GM13977 (cell line): ENCODE measurements around the gene ERCC6L2.
A peak's percentile ranks its signal among the peaks of the same experiment; 100 is the strongest.

Source experiments
- DNase-seq: peaks from one replicate; pipeline ENCODE4 v3.0.0; 2012; ENCODE audit warnings: low spot score
- CTCF ChIP-seq: IDR thresholded peaks from 2 replicates; pipeline ENCODE4 v1.5.1; 2012; ENCODE audit warnings: mild to moderate bottlenecking, control low read depth; ENCODE audit not compliant: insufficient read depth; ENCODE audit errors: extremely low read depth, missing control alignments
- in situ Hi-C: fragments of 300-500 bp; cut with MboI; formaldehyde crosslinking; loops from one replicate; pipeline ENCODE4 v1.12.0; 2022; ENCODE audit warnings: low sequenced_read_pairs, low pct_unique_long_range_greater_than_20kb, mixed read lengths, inconsistent platforms; ENCODE audit not compliant: unreplicated experiment

The ERCC6L2 gene

GRCh38 chr9:96006961-96007360 is 131.5 kb downstream of the ERCC6L2 start:
- in situ Hi-C loops, result no loop called here
- DNase-seq, result no peak
- TF ChIP-seq CTCF, result no peak

DNA sequence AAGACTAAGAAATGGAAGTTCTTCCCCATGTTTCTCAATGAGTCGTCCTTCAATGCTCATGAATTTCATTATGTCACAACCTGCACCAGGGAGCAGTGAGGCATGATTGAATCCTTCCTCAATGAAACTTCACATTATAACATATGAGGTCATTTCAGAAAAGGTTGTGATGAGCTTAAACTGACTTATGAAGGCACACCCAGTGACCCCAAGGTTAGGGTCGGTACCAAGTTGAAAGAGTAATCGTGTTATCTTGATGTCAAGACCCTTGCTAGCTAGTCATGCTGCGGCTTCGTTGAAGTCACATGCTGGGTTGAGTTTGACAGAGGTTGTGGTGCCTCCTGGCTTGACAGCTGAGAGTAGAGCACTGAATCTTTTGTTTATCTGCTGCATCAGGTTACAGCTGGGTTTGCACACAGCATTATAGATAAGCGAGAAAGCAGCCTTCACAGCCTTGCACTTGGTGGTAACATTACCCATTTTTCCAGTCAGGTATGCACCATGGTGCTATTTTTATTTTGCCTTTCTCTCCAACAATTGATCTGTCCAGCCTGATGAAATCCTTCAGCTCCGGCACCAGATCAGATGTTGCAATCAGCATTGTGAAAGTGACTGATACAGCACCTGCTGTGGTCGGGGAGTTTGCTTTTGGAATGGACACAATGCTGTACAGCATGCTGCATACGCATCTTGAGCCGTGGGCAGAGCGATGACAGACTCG is 133.2 kb downstream of the ERCC6L2 start:
- in situ Hi-C loops, result no loop called here
- no peak for TF ChIP-seq CTCF
- DNase-seq, result no peak

DNA sequence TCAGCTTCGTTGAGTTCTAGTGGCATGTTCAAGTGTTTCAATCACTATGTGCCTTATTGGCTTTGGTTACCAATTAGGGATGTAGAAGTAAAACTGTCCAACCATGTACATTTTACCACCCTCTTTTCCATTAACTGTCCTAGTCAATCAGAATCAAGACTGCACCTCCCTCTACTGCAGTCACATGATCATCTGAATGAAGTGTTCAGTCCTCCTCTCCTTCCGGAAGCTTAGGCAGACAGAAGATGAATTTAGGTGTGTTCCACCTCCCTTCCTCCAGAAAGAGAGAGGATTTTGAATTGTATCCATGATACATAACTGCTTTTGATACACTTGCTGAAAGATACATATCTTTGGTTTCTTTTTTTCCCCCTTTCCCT is 133.7 kb downstream of the ERCC6L2 start:
- TF ChIP-seq CTCF, result no peak
- no peak for DNase-seq
- in situ Hi-C loops, result no loop called here

- in situ Hi-C loops, result no loop called here
- DNase-seq, result peak; percentile 45
- TF ChIP-seq CTCF, result no peak
Measured at GRCh38 chr9:96009690-96010472, 134.4 kb downstream of the ERCC6L2 start.

DNA sequence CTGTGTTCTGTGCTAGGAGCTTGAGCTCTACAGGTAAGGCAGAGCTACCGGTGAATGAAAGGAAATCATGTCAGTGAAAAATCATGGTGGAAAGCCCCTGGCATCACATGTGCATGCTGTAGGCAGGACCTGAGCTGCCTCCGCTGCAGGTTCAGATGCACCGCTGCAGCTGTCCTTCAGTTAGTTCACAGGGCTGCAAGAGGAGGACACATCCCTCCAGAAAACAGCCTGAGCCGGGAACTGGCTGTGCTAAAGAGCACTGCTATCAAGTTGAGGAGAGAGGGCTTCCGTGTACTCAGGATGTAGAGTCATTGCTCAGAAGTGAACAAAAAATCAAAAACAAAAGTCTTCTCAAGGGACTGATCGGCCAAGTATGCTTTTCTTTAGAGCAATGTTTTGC is 138.6 kb downstream of the ERCC6L2 start:
- in situ Hi-C loops, result no loop called here
- no peak for DNase-seq
- no peak for TF ChIP-seq CTCF

- in situ Hi-C loops, result no loop called here
- DNase-seq, result peak; percentile 78
- no peak for TF ChIP-seq CTCF
Measured at GRCh38 chr9:96015876-96016686, 140.6 kb downstream of the ERCC6L2 start.
